Liver (tissue), 9 donors: ENCODE data around the gene DHX32. TPM values are rescaled to one million over a fixed set of nuclear protein-coding genes. Genes with fewer than 3 reads are reported as not detected.

Experiments used
- DNase-seq: peaks from one replicate; pipeline ENCODE4 v3.0.0-alpha.2; 2017; ENCODE audit warnings: low spot score
- H3K27ac ChIP-seq, 2 donors: one replicate each; pipeline ENCODE4 v1.7.0; 2013; ENCODE audit warnings: inconsistent platforms in 2 of 2, low read length in 2 of 2, control low read depth in 1 of 2, low read depth in 1 of 2, mild to moderate bottlenecking in 1 of 2
- H3K27me3 ChIP-seq, 4 donors: one replicate each; pipeline versions ENCODE4 v1.6.1 to v1.7.0; 2013; ENCODE audit warnings: low read length in 3 of 4, inconsistent platforms in 1 of 4, mild to moderate bottlenecking in 1 of 4, moderate library complexity in 1 of 4; ENCODE audit not compliant: control insufficient read depth in 4 of 4, insufficient read depth in 4 of 4
- H3K36me3 ChIP-seq, 4 donors: one replicate each; pipeline versions ENCODE4 v1.6.1 to v1.7.0; 2013; ENCODE audit warnings: low read length in 3 of 4, mild to moderate bottlenecking in 3 of 4, low read depth in 1 of 4, moderate library complexity in 1 of 4; ENCODE audit not compliant: control insufficient read depth in 4 of 4, insufficient read depth in 3 of 4
- H3K4me1 ChIP-seq, 4 donors: one replicate each; pipeline versions ENCODE4 v1.6.1 to v1.7.0; 2013; ENCODE audit warnings: low read length in 3 of 4, mild to moderate bottlenecking in 3 of 4, moderate library complexity in 1 of 4; ENCODE audit not compliant: control insufficient read depth in 4 of 4, insufficient read depth in 4 of 4
- H3K4me3 ChIP-seq, 3 donors: one replicate each; pipeline versions ENCODE4 v1.6.1 to v1.7.0; 2013; ENCODE audit warnings: low read length in 3 of 3, control low read depth in 1 of 3, low read depth in 1 of 3, mild to moderate bottlenecking in 1 of 3
- H3K9ac ChIP-seq, 2 donors: one replicate each; pipeline ENCODE4 v1.7.0; 2013; ENCODE audit warnings: low read length in 2 of 2, mild to moderate bottlenecking in 2 of 2, moderate library complexity in 2 of 2, control low read depth in 1 of 2, low read depth in 1 of 2
- H3K9me3 ChIP-seq, 4 donors: one replicate each; pipeline versions ENCODE4 v1.6.1 to v1.7.0; 2013; ENCODE audit warnings: low read length in 3 of 4; ENCODE audit not compliant: control insufficient read depth in 4 of 4
- EGR1 ChIP-seq, 2 donors: IDR thresholded peaks; 2 replicates each; pipeline ENCODE4 v1.6.1; 2016 to 2018; ENCODE audit warnings: antibody characterized with exemption in 2 of 2, low read depth in 2 of 2
- FOXA2 ChIP-seq: IDR thresholded peaks from 2 replicates; pipeline ENCODE4 v1.6.1; 2016; ENCODE audit warnings: antibody characterized with exemption
- GABPA ChIP-seq, 2 donors: IDR thresholded peaks in 1 of 2; conservative IDR thresholded peaks in 1 of 2; 2 replicates each; pipeline ENCODE4 v1.6.1; 2016; ENCODE audit warnings: antibody characterized with exemption in 2 of 2, mild to moderate bottlenecking in 1 of 2, moderate library complexity in 1 of 2
- HNF4A ChIP-seq, 2 donors: conservative IDR thresholded peaks; 2 replicates each; pipeline ENCODE4 v1.6.1; 2016; ENCODE audit warnings: antibody characterized with exemption in 2 of 2, mild to moderate bottlenecking in 2 of 2
- HNF4G ChIP-seq: IDR thresholded peaks from 2 replicates; pipeline ENCODE4 v1.6.1; 2016; ENCODE audit warnings: antibody characterized with exemption
- JUND ChIP-seq, 2 donors: IDR thresholded peaks; 2 replicates each; pipeline ENCODE4 v1.6.1; 2016; ENCODE audit warnings: antibody characterized with exemption in 2 of 2
- NR2F2 ChIP-seq: IDR thresholded peaks from 2 replicates; pipeline ENCODE4 v1.6.1; 2016; ENCODE audit warnings: antibody characterized with exemption
- RXRA ChIP-seq, 2 donors: IDR thresholded peaks; 2 replicates each; pipeline ENCODE4 v1.6.1; 2017 to 2018; ENCODE audit warnings: antibody characterized with exemption in 2 of 2, mild to moderate bottlenecking in 1 of 2
- SP1 ChIP-seq: IDR thresholded peaks from 2 replicates; pipeline ENCODE4 v1.6.1; 2018; ENCODE audit warnings: antibody characterized with exemption, mild to moderate bottlenecking
- TAF1 ChIP-seq: conservative IDR thresholded peaks from 2 replicates; pipeline ENCODE4 v1.6.1; 2016; ENCODE audit warnings: antibody characterized with exemption, mild to moderate bottlenecking
- YY1 ChIP-seq: IDR thresholded peaks from 2 replicates; pipeline ENCODE4 v1.6.1; 2016; ENCODE audit warnings: antibody characterized with exemption, mild to moderate bottlenecking
- WGBS: extraction: QIAGEN DNeasy Blood & Tissue Kit; methylation state at CpG from one replicate; pipeline ENCODE4 v1.1.7; 2013; 5-methylcytosine and 5-hydroxymethylcytosine counted together
- polyA plus RNA-seq, 2 donors: library from polyadenylated mRNA; stranded (reverse) in 1 of 2; unstranded in 1 of 2; fragments of 200-250 nt in 1 of 2; fragments of >200 nt in 1 of 2; fragmentation: Nextera tagmentation in 1 of 2; extraction: Ambion mirVana in 1 of 2; gene quantifications; one replicate each; pipeline versions ENCODE4 v1.2.1 to v1.2.3, GENCODE V29; 2013 to 2015
- total RNA-seq, 2 donors: library from RNA; depleted of rRNA; stranded (reverse); fragments of >200 nt; gene quantifications; one replicate each; pipeline ENCODE4 v1.2.3, GENCODE V29; 2014
- TF ChIP-seq, protein P1 (sequence below): fragments of 150-350 bp; IDR thresholded peaks from 2 replicates; pipeline ENCODE4 v1.5.1; 2017; ENCODE audit warnings: improper control_type of control experiment, low read depth, low read length; ENCODE audit not compliant: missing input control
- TF ChIP-seq, protein P2 (sequence below): IDR thresholded peaks from 2 replicates; pipeline ENCODE4 v1.6.1; 2016; ENCODE audit warnings: antibody characterized with exemption
- TF ChIP-seq, protein P3 (sequence below): IDR thresholded peaks from 2 replicates; pipeline ENCODE4 v1.6.1; 2016; ENCODE audit warnings: antibody characterized with exemption
- TF ChIP-seq, protein P4 (sequence below): IDR thresholded peaks from 2 replicates; pipeline ENCODE4 v1.6.1; 2016; ENCODE audit warnings: antibody characterized with exemption
- donor health status: healthy.
- donor health status: healthy.
- donor health status: healthy.
- donor health status: healthy.
- donor health status: healthy.

DHX32 gene
- total and polyA plus RNA-seq, 4 donors = 8.3 to 20.2 (median 10.2) TPM

DNA sequence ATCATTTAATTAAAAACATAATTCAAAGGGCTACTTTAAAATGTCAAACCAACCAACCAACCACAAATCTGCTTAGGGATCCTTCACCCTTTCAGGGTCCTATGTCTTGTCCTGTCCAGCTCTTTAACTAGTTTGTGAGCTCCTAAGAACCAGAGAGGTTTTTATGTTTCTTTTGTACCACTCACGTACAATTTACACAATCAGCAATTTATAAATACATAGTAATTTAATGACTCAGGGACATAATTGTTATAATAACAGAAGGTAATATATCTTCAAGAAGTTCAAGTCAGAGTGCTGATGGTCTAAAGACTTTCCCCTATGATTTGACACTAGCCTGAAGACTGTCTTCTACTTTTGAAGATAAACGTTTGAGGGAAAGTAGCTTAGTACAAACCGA lies 16.0 kb downstream of the DHX32 start:
- H3K36me3 ChIP-seq = peaks cover 4 to 17% (median 13%) of the 10 kb centered on the region in 4 donors
- H3K27ac ChIP-seq = no peak overlapping the region
- H3K4me3 ChIP-seq = no peak overlapping the region
- no peak overlapping the region for H3K9ac ChIP-seq
- DNase-seq = no peak
- H3K27me3 ChIP-seq = no peaks in the 10 kb centered on the region
- no peaks in the 10 kb centered on the region for H3K4me1 ChIP-seq
- 95% methylated on average over 3 of the region's 3 CpGs for WGBS
- H3K9me3 ChIP-seq = no peaks in the 10 kb centered on the region
- TF ChIP-seq TAF1 = no peak
- no peak for TF ChIP-seq HNF4G
- no peak for TF ChIP-seq RXRA (IDR thresholded peaks at IDR 0.05)
- TF ChIP-seq SP1 = no peak
- TF ChIP-seq, protein P1, sequence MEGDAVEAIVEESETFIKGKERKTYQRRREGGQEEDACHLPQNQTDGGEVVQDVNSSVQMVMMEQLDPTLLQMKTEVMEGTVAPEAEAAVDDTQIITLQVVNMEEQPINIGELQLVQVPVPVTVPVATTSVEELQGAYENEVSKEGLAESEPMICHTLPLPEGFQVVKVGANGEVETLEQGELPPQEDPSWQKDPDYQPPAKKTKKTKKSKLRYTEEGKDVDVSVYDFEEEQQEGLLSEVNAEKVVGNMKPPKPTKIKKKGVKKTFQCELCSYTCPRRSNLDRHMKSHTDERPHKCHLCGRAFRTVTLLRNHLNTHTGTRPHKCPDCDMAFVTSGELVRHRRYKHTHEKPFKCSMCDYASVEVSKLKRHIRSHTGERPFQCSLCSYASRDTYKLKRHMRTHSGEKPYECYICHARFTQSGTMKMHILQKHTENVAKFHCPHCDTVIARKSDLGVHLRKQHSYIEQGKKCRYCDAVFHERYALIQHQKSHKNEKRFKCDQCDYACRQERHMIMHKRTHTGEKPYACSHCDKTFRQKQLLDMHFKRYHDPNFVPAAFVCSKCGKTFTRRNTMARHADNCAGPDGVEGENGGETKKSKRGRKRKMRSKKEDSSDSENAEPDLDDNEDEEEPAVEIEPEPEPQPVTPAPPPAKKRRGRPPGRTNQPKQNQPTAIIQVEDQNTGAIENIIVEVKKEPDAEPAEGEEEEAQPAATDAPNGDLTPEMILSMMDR = no peak
- TF ChIP-seq, protein P2, sequence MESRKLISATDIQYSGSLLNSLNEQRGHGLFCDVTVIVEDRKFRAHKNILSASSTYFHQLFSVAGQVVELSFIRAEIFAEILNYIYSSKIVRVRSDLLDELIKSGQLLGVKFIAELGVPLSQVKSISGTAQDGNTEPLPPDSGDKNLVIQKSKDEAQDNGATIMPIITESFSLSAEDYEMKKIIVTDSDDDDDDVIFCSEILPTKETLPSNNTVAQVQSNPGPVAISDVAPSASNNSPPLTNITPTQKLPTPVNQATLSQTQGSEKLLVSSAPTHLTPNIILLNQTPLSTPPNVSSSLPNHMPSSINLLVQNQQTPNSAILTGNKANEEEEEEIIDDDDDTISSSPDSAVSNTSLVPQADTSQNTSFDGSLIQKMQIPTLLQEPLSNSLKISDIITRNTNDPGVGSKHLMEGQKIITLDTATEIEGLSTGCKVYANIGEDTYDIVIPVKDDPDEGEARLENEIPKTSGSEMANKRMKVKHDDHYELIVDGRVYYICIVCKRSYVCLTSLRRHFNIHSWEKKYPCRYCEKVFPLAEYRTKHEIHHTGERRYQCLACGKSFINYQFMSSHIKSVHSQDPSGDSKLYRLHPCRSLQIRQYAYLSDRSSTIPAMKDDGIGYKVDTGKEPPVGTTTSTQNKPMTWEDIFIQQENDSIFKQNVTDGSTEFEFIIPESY = no peak

DNA sequence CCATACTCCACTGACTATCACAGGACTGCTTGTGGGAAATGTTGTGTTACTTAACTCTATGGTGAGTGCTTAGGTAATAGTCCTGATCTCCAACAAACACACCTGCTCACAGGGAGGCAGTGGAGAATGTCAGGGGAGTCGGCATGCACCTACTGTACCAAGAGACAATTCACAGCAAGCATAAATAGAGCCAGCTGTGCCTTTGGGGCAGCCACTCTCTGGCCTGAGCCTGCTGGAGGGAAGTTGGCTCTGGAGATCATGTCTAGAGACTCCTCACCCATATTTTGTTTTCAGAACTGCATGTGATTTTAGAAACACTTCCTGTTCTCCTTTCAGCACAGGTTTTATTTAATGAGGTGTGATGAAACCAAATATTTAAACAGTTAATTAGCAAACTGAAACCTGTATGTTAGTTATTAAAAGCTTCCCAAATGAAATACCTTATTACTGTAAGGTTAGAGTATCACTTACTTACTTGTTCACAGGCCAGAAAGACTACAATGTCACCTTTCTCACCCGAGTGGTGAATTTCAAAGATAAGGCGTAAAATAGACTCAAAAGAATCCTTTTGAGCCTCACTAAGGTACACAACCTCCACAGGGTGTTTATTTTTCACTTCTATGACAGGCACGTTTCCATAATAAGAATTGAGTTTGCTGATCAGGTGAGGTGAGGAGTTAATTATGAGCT lies 21.8 kb downstream of the DHX32 start:
- H3K27me3 ChIP-seq = no peaks in the 10 kb centered on the region
- no peak overlapping the region for H3K27ac ChIP-seq
- peaks cover 3 to 10% (median 6%) of the 10 kb centered on the region in 4 donors for H3K36me3 ChIP-seq
- TF ChIP-seq EGR1 (IDR thresholded peaks at IDR 0.05; ENCODE audit: low read depth in 2 of 2) = no peak
- TF ChIP-seq TAF1 = no peak
- TF ChIP-seq, protein P3, sequence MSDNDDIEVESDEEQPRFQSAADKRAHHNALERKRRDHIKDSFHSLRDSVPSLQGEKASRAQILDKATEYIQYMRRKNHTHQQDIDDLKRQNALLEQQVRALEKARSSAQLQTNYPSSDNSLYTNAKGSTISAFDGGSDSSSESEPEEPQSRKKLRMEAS = no peak
- TF ChIP-seq, protein P4, sequence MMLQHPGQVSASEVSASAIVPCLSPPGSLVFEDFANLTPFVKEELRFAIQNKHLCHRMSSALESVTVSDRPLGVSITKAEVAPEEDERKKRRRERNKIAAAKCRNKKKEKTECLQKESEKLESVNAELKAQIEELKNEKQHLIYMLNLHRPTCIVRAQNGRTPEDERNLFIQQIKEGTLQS = no peak
- no peak for TF ChIP-seq GABPA (IDR thresholded peaks at IDR 0.05 in 1 of 2, conservative IDR thresholded peaks at IDR 0.05 in 1 of 2)
- no peak for TF ChIP-seq RXRA (IDR thresholded peaks at IDR 0.05)
- TF ChIP-seq NR2F2 = no peak
- no peak for TF ChIP-seq JUND (IDR thresholded peaks at IDR 0.05)
- no peak for TF ChIP-seq FOXA2
- TF ChIP-seq YY1 = no peak
- TF ChIP-seq, protein P2 = no peak
- TF ChIP-seq HNF4A (conservative IDR thresholded peaks at IDR 0.05) = no peak
- TF ChIP-seq HNF4G = no peak
- no peaks in the 10 kb centered on the region for H3K4me1 ChIP-seq
- H3K4me3 ChIP-seq = no peak overlapping the region
- DNase-seq = no peak
- 91% methylated on average over 4 of the region's 4 CpGs for WGBS
- no peaks in the 10 kb centered on the region for H3K9me3 ChIP-seq
- no peak overlapping the region for H3K9ac ChIP-seq
